H1 (cell line): Measurements from ENCODE around the gene MAGT1. TPM values are rescaled to one million over a fixed set of nuclear protein-coding genes. Genes with fewer than 3 reads are reported as not detected.

ENCODE experiments used
- CTCF ChIA-PET: fragments of 300-600 bp; sonication (Branson Sonifier 250); formaldehyde crosslinking; loops from one replicate; lab custom pipeline; 2021; ENCODE audit not compliant: partially characterized antibody; lab: Charles Lee
- POLR2A ChIA-PET: fragments of 300-600 bp; sonication (Branson Sonifier 250); formaldehyde crosslinking; loops from one replicate; lab custom pipeline; 2021; ENCODE audit warnings: inconsistent platforms; ENCODE audit not compliant: partially characterized antibody; lab: Charles Lee
- DNase-seq, 2 experiments: peaks; one replicate each; pipeline versions ENCODE4 v3.0.0 to v3.0.0-alpha.2; 2010 to 2022; ENCODE audit warnings: low spot score in 2 of 2, low read depth in 1 of 2, mixed read lengths in 1 of 2
- FAIRE-seq: peaks from 2 replicates; lab custom pipeline; 2011; peaks lifted over from hg19 to GRCh38; lab: Jason Lieb, UNC
- H2AFZ ChIP-seq: 2 replicates; pipeline ENCODE4 v1.8.1; 2012; ENCODE audit warnings: low read length, inconsistent platforms
- H2AK5ac ChIP-seq: 2 replicates; pipeline ENCODE4 v1.6.1; 2013; ENCODE audit warnings: low read depth, low read length
- H2BK120ac ChIP-seq: replicated peaks from 2 replicates; pipeline ENCODE3; 2013; ENCODE audit warnings: low read depth, low read length, inconsistent platforms
- H2BK12ac ChIP-seq: 2 replicates; pipeline ENCODE4 v1.6.1; 2013; ENCODE audit warnings: low read depth, low read length
- H2BK15ac ChIP-seq: 2 replicates; pipeline ENCODE4 v1.6.1; 2013; ENCODE audit warnings: low read length
- H2BK20ac ChIP-seq: 2 replicates; pipeline ENCODE4 v1.6.1; 2013; ENCODE audit warnings: low read length
- H2BK5ac ChIP-seq: 2 replicates; pipeline ENCODE4 v1.6.1; 2013; ENCODE audit warnings: low read depth, low read length
- H3K14ac ChIP-seq: 2 replicates; pipeline ENCODE4 v1.6.1; 2013; ENCODE audit warnings: inconsistent platforms; ENCODE audit not compliant: insufficient read length
- H3K18ac ChIP-seq: 2 replicates; pipeline ENCODE4 v1.6.1; 2013; ENCODE audit warnings: low read length; ENCODE audit errors: extremely low read depth
- H3K23ac ChIP-seq: 2 replicates; pipeline ENCODE4 v1.6.1; 2013; ENCODE audit warnings: inconsistent platforms; ENCODE audit not compliant: insufficient read length
- H3K23me2 ChIP-seq: 2 replicates; pipeline ENCODE4 v1.6.1; 2013; ENCODE audit warnings: low read depth, low read length
- H3K27ac ChIP-seq: 2 replicates; pipeline ENCODE4 v1.6.1; 2011; ENCODE audit warnings: low read depth, low read length, inconsistent platforms
- H3K27me3 ChIP-seq, 4 experiments: replicated peaks in 1 of 4; 1 replicate in 1 of 4; 2 replicates in 3 of 4; pipeline versions ENCODE4 v1.6.1 to v1.8.1; 2011 to 2013; ENCODE audit warnings: low read length in 3 of 4, mild to moderate bottlenecking in 3 of 4, inconsistent platforms in 2 of 4, mixed read lengths in 2 of 4, moderate library complexity in 1 of 4; ENCODE audit not compliant: control insufficient read depth in 3 of 4, insufficient read depth in 3 of 4; ENCODE audit errors: extremely low read depth in 1 of 4
- H3K36me3 ChIP-seq, 4 experiments: 2 replicates each; pipeline versions ENCODE4 v1.6.1 to v1.8.1; 2011 to 2013; ENCODE audit warnings: mild to moderate bottlenecking in 4 of 4, low read length in 3 of 4, moderate library complexity in 2 of 4, control low read depth in 1 of 4, inconsistent platforms in 1 of 4; ENCODE audit not compliant: insufficient read depth in 4 of 4, control insufficient read depth in 2 of 4
- H3K4ac ChIP-seq: replicated peaks from 2 replicates; pipeline ENCODE3; 2013; ENCODE audit warnings: low read length, low read depth, mixed read lengths, inconsistent platforms; ENCODE audit not compliant: insufficient read length
- H3K4me1 ChIP-seq, 4 experiments: replicated peaks in 1 of 4; 1 replicate in 1 of 4; 2 replicates in 3 of 4; pipeline versions ENCODE4 v1.6.1 to v1.8.1; 2011 to 2013; ENCODE audit warnings: low read length in 3 of 4, inconsistent platforms in 2 of 4, mixed read lengths in 1 of 4; ENCODE audit not compliant: insufficient read depth in 4 of 4, control insufficient read depth in 3 of 4
- H3K4me2 ChIP-seq, 2 experiments: 2 replicates each; pipeline versions ENCODE4 v1.6.1 to v1.8.1; 2011 to 2013; ENCODE audit warnings: low read depth in 2 of 2, low read length in 2 of 2, control low read depth in 1 of 2, inconsistent platforms in 1 of 2, mild to moderate bottlenecking in 1 of 2; ENCODE audit not compliant: insufficient read depth in 1 of 2
- H3K4me3 ChIP-seq, 4 experiments: fragments of 200-600, 300-600 bp in 1 of 4; sonication (generic), shearing (Covaris generic), sonication (Bioruptor Twin) in 1 of 4; 2 replicates each; pipeline versions ENCODE4 v1.5.1 to v1.8.1; 2011 to 2016; ENCODE audit warnings: low read length in 4 of 4, low read depth in 3 of 4, control low read depth in 2 of 4, inconsistent platforms in 2 of 4, mild to moderate bottlenecking in 2 of 4, mixed read lengths in 1 of 4, moderate library complexity in 1 of 4; ENCODE audit not compliant: insufficient read depth in 2 of 4; ENCODE audit errors: extremely low read depth in 1 of 4
- H3K56ac ChIP-seq: replicated peaks from 2 replicates; pipeline ENCODE3; 2013; ENCODE audit warnings: low read depth, mild to moderate bottlenecking, mixed read lengths, low read length, inconsistent platforms; ENCODE audit not compliant: insufficient read length
- H3K79me1 ChIP-seq: 2 replicates; pipeline ENCODE4 v1.6.1; 2013; ENCODE audit warnings: low read depth, low read length, control low read depth
- H3K79me2 ChIP-seq, 2 experiments: 2 replicates each; pipeline versions ENCODE4 v1.6.1 to v1.8.1; 2012 to 2013; ENCODE audit warnings: low read length in 2 of 2, mild to moderate bottlenecking in 2 of 2, inconsistent platforms in 1 of 2; ENCODE audit not compliant: insufficient read depth in 2 of 2, control insufficient read depth in 1 of 2
- H3K9ac ChIP-seq, 4 experiments: replicated peaks in 1 of 4; 1 replicate in 1 of 4; 2 replicates in 3 of 4; pipeline versions ENCODE4 v1.6.1 to v1.8.1; 2011 to 2013; ENCODE audit warnings: low read depth in 3 of 4, low read length in 3 of 4, control low read depth in 2 of 4, mild to moderate bottlenecking in 2 of 4, moderate library complexity in 2 of 4, inconsistent platforms in 1 of 4; ENCODE audit errors: extremely low read depth in 1 of 4
- H3K9me3 ChIP-seq, 2 experiments: 2 replicates each; pipeline versions ENCODE4 v1.6.1 to v1.8.1; 2012 to 2013; ENCODE audit warnings: mild to moderate bottlenecking in 2 of 2, moderate library complexity in 2 of 2, control low read depth in 1 of 2, inconsistent platforms in 1 of 2, low read depth in 1 of 2, low read length in 1 of 2, mixed read lengths in 1 of 2; ENCODE audit not compliant: insufficient read depth in 2 of 2
- H4K20me1 ChIP-seq, 2 experiments: replicated peaks in 1 of 2; 2 replicates each; pipeline versions ENCODE3 to v1.8.1; 2011 to 2013; ENCODE audit warnings: inconsistent platforms in 2 of 2, low read length in 2 of 2, mild to moderate bottlenecking in 1 of 2; ENCODE audit not compliant: insufficient read depth in 2 of 2, control insufficient read depth in 1 of 2
- H4K5ac ChIP-seq: 2 replicates; pipeline ENCODE4 v1.6.1; 2013; ENCODE audit warnings: low read length, low read depth, mixed read lengths, inconsistent platforms; ENCODE audit not compliant: insufficient read length
- H4K8ac ChIP-seq: 2 replicates; pipeline ENCODE4 v1.8.0; 2013; ENCODE audit warnings: mild to moderate bottlenecking, moderate library complexity, low read length, inconsistent platforms; ENCODE audit not compliant: insufficient read depth; ENCODE audit errors: extremely low read depth
- H4K91ac ChIP-seq: replicated peaks from 2 replicates; pipeline ENCODE3; 2013; ENCODE audit warnings: low read length, mixed read lengths, inconsistent platforms; ENCODE audit not compliant: insufficient read length
- CEBPB ChIP-seq: IDR thresholded peaks from 2 replicates; pipeline ENCODE4 v1.6.1; 2012; ENCODE audit warnings: low read depth, low read length
- CTBP2 ChIP-seq: IDR thresholded peaks from 2 replicates; pipeline ENCODE4 v1.7.0; 2011; ENCODE audit warnings: borderline replicate concordance, mild to moderate bottlenecking, moderate library complexity, mixed read lengths, low read length; ENCODE audit not compliant: insufficient read depth, insufficient read length
- HDAC6 ChIP-seq: IDR thresholded peaks from one replicate; pipeline ENCODE4 v1.7.1; 2012; ENCODE audit warnings: low read depth, mild to moderate bottlenecking, inconsistent platforms, low read length, moderate library complexity
- RAD21 ChIP-seq, 2 experiments: IDR thresholded peaks in 1 of 2; conservative IDR thresholded peaks in 1 of 2; 2 replicates each; pipeline ENCODE4 v1.6.1; 2011; ENCODE audit warnings: low read depth in 2 of 2, low read length in 2 of 2, improper control_type of control experiment in 1 of 2, inconsistent platforms in 1 of 2, mild to moderate bottlenecking in 1 of 2, moderate library complexity in 1 of 2
- SAP30 ChIP-seq: fragments of 300-600 bp; sonication (generic); IDR thresholded peaks from 2 replicates; pipeline ENCODE4 v1.7.1; 2012; ENCODE audit warnings: low read length, moderate library complexity, mild to moderate bottlenecking, inconsistent platforms; ENCODE audit not compliant: insufficient read depth, insufficient replicate concordance
- SIX5 ChIP-seq: IDR thresholded peaks from 2 replicates; pipeline ENCODE4 v1.6.1; 2011; ENCODE audit warnings: mild to moderate bottlenecking, low read depth, low read length
- SP1 ChIP-seq: IDR thresholded peaks from 2 replicates; pipeline ENCODE4 v1.6.1; 2011; ENCODE audit warnings: low read depth, low read length
- SRF ChIP-seq: IDR thresholded peaks from 2 replicates; pipeline ENCODE4 v1.6.1; 2011; ENCODE audit warnings: mild to moderate bottlenecking, low read depth, low read length, moderate library complexity
- WGBS, 2 experiments: shearing (Covaris generic) in 1 of 2; methylation state at CpG; one replicate each; pipeline versions ENCODE4 v1.1.6 to v1.1.7; 2013 to 2015; ENCODE audit warnings: low lambda C conversion rate in 2 of 2, mixed read lengths in 2 of 2, inconsistent platforms in 1 of 2, low coverage in 1 of 2, missing lambda C conversion rate in 1 of 2; ENCODE audit not compliant: insufficient replicate concordance in 2 of 2, insufficient coverage in 1 of 2, insufficient read length in 1 of 2; ENCODE audit errors: extremely low coverage in 1 of 2, missing lambda C conversion rate in 1 of 2; 5-methylcytosine and 5-hydroxymethylcytosine counted together
- polyA plus RNA-seq, 7 experiments: library from polyadenylated mRNA; depleted of rRNA in 3 of 7; stranded (reverse) in 5 of 7; unstranded in 2 of 7; fragments of >200 nt in 5 of 7; fragments of 200-250 nt in 2 of 7; gene quantifications; 1 replicate in 5 of 7; 2 replicates in 1 of 7; 4 replicates in 1 of 7; pipeline versions ENCODE4 v1.2.1 to v1.2.3, GENCODE V29; 2011 to 2013; ENCODE audit warnings: missing spikeins in 2 of 7, mixed read lengths in 2 of 7
- total RNA-seq: library from RNA; stranded (reverse); fragmentation: NEBNext Ultra II Directional; extraction: Animal tissue kit (Norgen Biotek cat#: 25700); gene quantifications from 2 replicates; pipeline ENCODE4 v1.2.1, GENCODE V29; 2021

MAGT1 gene
- total and polyA plus RNA-seq, 2 of the 8 experiments (the other 6 are each of a cell fraction or from before 2014, with no cell fraction given), result 14.4 to 47.6 TPM

DNA sequence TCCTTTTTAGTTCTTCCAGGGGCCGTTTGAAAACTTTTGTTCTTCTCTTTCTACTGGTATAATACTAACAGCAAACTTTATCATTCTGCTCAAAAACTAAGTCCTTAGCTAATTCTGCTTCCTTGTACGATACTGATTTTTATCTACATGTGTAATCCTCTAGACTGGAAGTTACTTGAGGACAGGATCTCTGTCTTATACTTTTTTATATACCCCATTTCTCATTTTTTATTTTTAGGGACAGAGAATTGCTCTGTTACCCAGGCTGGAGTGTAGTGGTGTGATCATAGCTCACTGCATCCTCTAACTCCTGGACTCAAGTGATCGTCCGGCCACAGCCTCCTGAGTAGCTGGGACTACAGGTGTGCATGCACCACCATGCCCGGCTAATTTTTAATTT, 6.3 kb upstream of the MAGT1 start:
- H3K23me2 ChIP-seq, result no peaks in the 10 kb centered on the region
- H4K5ac ChIP-seq, result no peak overlapping the region
- peaks cover 4 to 34% of the 10 kb centered on the region in 2 experiments; a peak in 3 of 4 replicates for H3K79me2 ChIP-seq
- no peak overlapping the region for H2AK5ac ChIP-seq
- POLR2A ChIA-PET, result interaction anchor here (0.6 to 4.0 kb wide), 3 partner anchors 9 to 113 kb away, joined by 3 to 32 read pairs (median 4); partner anchors contain the start of gene ATP7A
- WGBS, 2 experiments, result 100% methylated on average over 4 of the region's 5 CpGs; no CpG with 5 or more reads in 1 of the 2 experiments
- H3K4me3 ChIP-seq, result peak overlapping the region in 1 of 4 experiments; percentile 100; a peak in 1 of 8 replicates
- DNase-seq (no peak), FAIRE-seq (no peak)
- no peak overlapping the region for H3K4ac ChIP-seq
- no peak overlapping the region for H3K56ac ChIP-seq
- H2AFZ ChIP-seq, result no peak overlapping the region
- no peaks in the 10 kb centered on the region for H3K27me3 ChIP-seq
- CTCF ChIA-PET, result interaction anchor here (0.9 to 1.0 kb wide), 2 partner anchors 123 to 128 kb away, joined by 3 read pairs; no protein-coding TSS in a partner anchor
- H3K18ac ChIP-seq, result no peak overlapping the region
- no peaks in the 10 kb centered on the region for H3K9me3 ChIP-seq
- no peak overlapping the region for H3K9ac ChIP-seq
- no peak overlapping the region for H2BK15ac ChIP-seq
- H3K36me3 ChIP-seq, result peaks cover 0 to 18% (median 10%) of the 10 kb centered on the region in 4 experiments; a peak in 4 of 8 replicates
- no peak overlapping the region for H4K91ac ChIP-seq
- H3K4me2 ChIP-seq, result no peak overlapping the region; a peak in 1 of 4 replicates
- H2BK20ac ChIP-seq, result no peak overlapping the region
- no peaks in the 10 kb centered on the region for H3K4me1 ChIP-seq
- H4K20me1 ChIP-seq, result no peaks in the 10 kb centered on the region
- no peak overlapping the region for H3K14ac ChIP-seq
- no peak overlapping the region for H2BK120ac ChIP-seq
- no peaks in the 10 kb centered on the region for H3K79me1 ChIP-seq
- H2BK12ac ChIP-seq, result no peak overlapping the region
- no peak overlapping the region for H4K8ac ChIP-seq
- H3K27ac ChIP-seq, result no peak overlapping the region
- H3K23ac ChIP-seq, result no peak overlapping the region
- H2BK5ac ChIP-seq, result no peak overlapping the region
- no peak for TF ChIP-seq HDAC6
- no peak for TF ChIP-seq SIX5
- TF ChIP-seq CEBPB, result no peak
- no peak for TF ChIP-seq SAP30
- TF ChIP-seq SRF, result no peak
- no peak for TF ChIP-seq CTBP2
- TF ChIP-seq SP1, result no peak
- no peak for TF ChIP-seq RAD21 (IDR thresholded peaks at IDR 0.05 in 1 of 2, conservative IDR thresholded peaks at IDR 0.05 in 1 of 2; ENCODE audit: low read depth in 2 of 2, low read length in 2 of 2)
